ENCODE data around the gene PTF1A.
A peak's percentile ranks its signal among the peaks of the same experiment; 100 is the strongest.

The PTF1A gene, protein sequence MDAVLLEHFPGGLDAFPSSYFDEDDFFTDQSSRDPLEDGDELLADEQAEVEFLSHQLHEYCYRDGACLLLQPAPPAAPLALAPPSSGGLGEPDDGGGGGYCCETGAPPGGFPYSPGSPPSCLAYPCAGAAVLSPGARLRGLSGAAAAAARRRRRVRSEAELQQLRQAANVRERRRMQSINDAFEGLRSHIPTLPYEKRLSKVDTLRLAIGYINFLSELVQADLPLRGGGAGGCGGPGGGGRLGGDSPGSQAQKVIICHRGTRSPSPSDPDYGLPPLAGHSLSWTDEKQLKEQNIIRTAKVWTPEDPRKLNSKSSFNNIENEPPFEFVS

DNA sequence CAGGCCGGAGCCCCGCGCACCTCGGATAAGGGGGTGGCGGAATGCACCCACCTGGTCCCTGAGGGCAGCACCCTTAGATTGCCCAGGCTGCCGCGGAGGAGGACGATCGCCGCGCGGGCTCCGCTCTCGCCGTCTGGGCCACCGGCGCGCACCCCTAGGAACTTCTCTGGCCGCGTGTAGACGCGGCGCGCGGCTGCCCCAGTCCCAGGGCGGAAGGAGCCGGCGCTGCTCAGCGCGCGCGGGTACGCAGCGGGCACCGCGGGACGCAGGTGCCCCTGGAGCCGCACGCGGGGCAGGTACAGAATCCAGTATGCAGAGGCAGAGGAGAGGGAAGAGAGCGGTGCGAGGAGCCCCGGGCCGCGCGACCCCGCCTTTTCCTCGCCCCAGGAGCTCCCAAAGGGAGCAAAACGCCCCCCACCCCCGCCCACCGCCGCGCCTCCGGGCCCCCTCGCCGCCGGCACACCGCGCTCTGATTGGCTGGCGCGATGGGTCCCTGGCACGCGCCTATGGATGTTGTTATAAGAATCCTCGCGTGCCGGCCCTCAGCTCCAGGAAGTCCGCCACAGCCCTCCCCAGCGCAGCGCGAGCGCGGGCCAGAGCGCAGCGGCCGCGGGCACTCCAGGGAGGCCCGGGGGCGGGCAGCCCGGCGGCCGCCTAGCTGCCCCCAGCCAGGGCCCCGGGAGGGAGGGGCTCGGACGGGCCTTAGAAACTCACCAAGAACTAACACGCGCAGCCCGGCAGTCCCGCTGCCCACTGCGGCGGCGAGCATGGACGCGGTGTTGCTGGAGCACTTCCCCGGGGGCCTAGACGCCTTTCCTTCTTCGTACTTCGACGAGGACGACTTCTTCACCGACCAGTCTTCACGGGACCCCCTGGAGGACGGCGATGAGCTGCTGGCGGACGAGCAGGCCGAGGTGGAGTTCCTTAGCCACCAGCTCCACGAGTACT, at the start of gene PTF1A:
TSS of gene PTF1A (plus strand) at position 549 of the 948 bp plus-strand sequence. CDS start at position 768, 219 bp downstream.
- DNase-seq, result no peak

DNA sequence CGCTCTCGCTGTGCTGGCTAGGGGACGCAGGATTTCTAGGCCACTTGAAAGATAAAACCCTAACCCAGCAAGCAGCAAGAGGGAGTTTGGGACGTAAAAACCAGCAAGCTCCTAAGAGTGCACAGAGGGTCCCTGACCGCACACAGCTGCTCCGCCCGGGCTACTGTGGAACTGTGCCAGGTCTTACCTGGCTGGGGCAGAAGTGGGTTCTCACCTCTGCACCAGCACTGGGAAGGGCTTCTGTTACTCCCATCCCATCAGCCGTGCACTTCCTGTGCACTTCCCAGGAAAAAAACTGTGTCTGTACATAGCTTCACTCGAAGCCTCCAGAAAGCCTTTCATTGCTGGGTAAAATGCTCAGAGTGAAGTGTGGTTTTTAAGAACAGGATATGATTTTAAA, 45.9 kb upstream of the PTF1A start:
- no peak for DNase-seq

DNA sequence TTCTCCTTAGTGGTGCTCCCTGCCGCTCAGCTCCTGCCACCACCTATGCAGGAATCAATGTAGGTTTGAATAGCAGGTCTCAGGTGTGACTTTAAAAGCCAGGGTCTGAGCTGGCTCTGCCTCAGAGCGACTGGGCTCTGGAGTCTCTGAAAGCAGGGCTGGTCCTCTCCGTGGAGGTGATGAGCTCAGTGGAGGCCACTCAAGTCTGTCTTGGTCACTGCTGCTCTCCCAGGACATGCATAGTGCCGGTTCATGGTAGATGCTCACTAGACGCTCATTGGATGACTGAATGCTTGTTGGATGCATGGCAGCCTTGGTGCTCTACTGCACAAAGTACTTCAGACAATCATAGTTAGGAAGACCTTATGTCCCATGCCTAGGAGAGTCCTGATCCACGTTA, 45.1 kb upstream of the PTF1A start:
- no peak for DNase-seq

DNA sequence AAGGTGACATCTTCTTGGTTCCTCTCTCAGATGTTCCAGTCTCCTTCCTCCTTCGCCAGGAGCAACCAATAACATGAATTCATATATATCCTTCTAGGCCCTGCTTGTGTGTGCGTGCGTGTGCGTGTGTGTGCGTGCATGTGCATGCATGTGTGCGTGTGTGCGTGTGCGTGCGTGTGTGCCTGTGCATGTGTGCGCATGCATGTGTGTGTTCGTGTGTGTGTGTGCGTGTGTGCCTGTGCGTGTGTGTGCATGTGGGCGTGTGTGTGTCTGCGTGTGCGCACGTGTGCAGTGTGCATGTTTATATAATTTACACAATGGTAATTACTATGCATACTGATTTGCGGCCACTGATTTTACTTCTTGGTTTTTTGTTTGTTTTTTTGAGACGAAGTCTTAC, 43.9 kb upstream of the PTF1A start:
- DNase-seq, result no peak

DNA sequence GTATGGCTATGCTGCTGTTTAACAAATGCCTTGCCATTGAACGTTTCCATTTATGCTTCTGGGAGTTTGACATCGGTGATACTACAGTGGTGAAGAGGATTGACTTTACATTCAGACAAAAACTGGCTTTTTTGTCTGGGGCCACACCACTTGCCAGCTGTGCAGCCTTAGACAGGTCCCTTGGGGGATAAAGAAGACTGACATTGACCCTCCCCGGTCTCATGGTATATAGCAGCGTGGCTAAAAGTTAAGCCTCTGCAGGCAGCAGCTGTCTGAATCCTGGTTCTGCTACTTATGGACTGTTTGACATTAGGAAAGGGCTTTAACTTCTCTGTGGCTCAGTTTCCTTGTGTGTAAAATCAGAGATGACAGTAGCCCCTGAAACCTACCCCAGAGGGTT, 42.0 kb upstream of the PTF1A start:
- DNase-seq, result no peak

DNA sequence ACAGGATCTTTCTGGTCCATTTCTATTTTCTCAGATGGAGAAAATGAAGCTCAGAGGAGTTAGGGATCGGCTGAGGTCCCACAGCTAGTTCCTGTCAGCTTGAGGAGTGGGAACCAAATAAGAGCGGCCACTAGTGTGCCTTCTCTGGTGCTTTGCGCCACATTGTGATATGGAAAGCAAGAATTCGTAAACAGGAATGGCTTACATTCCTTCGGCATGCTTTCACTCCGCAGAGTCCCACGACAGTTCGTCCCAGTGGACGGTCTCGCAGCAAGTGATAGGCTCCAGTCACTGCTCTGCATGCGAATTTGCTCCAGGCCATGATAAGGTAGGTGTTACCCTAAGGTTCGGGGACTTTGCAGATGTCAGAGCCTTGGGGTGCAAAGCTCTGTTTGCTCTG, 41.5 kb upstream of the PTF1A start:
- no peak for DNase-seq

DNA sequence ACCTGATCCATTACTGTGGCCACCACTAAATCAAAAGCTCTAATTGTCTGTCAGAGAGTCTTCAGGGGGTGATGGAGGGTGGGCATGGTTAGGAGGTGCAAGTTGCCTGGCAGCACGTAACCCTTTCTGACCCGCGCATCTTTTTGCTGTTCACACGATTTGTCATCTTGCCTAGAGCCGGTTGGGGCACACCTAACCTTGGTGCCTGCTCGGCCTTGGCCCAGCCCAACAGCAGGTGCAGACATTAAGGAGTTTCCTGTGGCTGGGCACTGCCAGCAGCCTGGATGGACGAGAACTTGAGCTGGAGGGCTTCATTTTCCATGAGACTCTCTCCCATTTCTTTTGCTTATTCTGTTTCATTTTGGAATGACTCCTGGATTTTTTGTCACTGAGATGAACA, 41.0 kb upstream of the PTF1A start:
- no peak for DNase-seq

DNA sequence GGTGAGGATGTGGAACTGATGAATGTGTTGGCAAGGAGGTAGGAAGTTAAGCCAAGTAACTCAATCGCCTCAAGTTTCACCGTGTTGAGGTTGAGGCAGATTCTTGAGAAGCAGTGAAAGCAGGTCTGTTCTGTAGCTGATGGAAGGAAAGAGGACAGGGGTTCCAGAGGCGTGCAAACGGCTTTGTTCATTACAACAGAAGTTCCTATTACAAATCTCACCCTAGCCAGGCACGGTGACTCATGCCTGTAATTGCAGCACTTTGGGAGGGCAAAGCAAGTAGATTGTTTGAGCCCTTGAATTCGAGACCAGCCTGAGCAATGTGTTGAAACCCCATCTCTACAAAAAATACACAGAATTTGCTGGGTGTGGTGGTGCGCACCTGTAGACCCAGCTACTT, 36.9 kb upstream of the PTF1A start:
- DNase-seq, result no peak

DNA sequence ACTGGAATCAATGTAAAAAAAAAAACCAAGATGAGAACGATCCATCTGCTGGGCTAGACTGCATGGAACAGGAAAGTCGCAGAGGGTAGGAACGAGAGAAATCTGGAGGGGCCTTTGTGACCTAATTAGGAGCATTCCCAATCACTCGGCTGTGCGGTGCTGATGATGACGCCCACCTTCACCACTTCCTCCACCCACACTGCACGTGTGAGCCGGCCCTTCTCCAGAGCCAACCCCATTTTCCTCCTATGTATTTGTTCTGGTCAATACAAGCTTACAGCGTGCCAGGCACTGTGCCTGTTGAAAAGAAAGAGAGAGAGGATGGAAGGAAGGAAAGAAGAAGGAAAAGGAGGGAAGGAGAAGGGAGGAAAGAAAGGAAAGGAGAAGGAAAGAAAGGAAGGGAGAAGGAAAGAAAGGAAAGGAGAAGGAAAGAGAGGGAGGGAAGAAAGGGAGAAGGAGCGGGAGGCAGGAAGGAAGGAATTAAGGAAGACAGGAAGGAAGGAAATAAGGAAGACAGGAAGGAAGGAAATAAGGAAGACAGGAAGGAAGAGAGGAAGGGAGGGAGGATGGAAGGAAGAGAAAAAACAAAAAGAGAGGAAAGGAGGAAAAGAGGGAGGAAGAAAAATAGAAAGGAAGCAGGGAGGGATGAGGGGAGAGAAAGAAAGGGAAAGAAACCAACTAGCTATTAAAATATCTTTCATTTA, 35.5 kb upstream of the PTF1A start:
- no peak for DNase-seq

DNA sequence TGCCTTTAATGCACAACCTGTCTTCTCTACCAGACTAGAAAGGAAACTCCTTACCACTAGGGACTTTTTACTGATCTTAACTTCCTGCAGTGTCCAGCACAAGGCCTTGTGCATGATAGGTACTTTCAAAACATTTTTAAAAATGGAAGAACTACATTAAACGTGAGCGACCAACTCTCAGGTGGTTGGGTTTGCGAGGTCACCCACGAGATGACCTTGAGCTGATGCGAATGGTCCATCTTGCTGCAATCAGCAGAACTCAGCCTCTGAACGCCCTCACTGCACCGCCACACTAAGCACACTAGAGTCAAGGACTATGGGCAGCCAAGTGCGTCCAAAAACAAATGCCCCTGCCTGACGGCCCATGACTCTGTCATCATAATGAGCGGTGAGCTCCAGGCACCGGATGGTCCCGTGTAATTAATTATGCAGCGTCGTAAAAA, 34.9 kb upstream of the PTF1A start:
- DNase-seq, result no peak

DNA sequence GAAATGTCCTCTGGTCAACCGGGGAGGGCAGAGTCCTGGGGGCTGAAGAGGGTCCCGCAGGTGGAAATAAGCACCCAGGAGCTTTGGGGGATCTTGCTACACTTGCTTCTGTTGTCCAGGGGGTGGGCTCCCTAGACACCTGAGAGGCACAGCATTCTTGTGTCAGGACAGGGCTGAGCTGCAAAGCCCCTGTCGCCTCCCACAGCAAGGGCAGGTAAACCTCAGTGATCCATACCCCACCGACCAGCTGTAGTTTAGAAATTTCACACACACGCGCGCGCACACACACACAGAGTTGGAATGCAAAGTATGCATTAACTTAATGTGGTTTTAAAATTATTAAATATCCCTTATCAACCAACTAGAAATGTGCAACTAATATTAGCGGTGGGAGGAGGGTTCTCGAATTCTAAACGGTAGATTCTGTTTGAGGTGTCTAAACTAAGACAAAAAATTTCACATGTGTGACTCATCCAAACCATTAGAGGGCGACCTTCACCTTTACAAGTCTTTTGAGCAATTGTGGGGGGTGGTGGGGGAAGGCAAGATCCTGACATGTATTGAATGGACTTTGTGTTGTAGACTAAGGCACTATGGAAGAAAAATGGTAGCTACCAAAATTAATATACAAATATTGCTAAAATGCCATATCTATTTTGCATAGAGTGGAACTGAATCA, 34.3 kb upstream of the PTF1A start:
- no peak for DNase-seq

DNA sequence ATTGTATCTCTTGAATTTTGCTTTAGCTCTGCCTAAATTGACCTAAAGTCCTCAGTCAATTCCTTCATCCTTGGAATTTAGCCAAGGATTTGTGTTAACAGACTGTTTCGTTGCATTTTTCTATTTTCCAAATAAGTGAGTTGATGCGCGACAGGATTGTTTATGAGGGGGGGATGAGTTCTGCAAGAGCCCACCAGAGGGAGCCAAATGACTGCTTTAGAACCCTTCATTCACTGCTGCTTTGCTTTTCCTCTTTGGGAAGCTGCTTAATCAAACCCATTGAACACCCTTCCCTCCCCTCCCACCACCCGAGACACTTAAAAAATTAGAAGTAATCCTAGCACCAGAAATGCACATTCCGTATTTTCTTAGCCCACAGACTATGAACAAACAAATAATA, 33.7 kb upstream of the PTF1A start:
- DNase-seq, result peak; percentile 21

DNA sequence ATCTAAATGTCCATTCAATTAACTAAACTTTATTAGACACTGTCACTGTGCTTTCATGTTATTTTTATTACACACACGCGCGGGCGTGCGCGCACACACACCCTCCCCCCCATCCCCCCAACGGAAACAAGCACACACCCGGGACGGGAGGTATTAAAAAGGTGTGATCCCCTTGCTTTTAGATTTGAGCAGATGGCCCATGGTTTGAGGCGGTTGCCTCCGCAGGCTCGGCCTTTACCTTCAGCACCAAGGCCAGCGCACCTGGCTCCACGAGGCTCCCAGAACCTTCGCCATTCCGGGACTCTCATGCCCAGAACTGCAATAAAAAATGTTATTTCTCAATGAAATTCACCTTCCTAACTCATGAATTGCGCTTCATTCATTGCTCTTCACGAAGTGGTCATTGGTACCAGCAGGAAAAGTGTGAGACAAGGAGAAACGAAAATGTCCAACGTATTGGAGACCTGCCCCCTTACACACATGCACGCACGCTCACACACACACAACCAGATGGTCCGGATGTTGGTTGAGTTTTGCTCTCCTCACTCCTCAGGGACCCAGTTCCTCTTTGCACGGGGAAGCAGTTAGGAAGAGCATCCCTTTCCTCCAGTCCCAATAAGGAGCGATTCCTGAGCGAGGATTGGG, 20.8 kb upstream of the PTF1A start:
- no peak for DNase-seq

DNA sequence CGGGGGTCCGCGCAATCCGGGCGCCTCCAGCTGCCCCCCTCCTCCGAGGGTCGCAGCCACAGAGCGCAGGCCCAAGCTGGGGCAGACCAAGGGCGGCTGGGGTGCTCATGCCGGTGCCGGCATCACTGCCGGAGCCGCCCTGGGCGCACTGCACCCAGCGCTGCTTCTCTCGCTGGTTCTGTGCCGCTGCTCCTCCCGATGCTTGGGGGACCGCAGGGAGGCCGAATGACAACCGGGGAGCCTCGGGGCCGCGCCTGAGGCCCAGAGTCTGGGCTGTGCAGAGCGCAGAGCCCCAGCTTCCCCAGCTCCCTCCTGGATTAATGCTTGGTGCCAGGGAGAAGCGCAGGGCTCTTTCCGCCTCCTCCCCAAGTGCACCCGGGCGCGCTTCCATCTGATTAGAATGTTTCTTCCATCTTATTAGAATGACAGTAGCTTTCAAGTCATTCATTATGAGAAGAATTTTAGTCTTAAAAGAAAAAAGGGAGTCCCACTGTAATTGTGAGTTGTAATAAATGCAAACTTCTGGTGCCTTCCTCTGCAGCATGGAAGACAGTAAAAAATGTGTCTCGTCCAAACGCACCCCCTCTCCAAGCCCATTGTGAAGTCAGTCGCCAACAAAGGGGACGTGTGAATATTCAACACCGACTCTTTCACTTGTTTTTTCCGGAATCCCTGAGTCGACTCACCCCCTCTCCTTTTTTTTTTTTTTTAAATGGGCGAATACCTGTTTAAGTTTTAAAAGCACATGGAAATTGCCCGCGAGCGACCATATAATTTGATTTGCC, 19.5 kb upstream of the PTF1A start:
- DNase-seq, result no peak

DNA sequence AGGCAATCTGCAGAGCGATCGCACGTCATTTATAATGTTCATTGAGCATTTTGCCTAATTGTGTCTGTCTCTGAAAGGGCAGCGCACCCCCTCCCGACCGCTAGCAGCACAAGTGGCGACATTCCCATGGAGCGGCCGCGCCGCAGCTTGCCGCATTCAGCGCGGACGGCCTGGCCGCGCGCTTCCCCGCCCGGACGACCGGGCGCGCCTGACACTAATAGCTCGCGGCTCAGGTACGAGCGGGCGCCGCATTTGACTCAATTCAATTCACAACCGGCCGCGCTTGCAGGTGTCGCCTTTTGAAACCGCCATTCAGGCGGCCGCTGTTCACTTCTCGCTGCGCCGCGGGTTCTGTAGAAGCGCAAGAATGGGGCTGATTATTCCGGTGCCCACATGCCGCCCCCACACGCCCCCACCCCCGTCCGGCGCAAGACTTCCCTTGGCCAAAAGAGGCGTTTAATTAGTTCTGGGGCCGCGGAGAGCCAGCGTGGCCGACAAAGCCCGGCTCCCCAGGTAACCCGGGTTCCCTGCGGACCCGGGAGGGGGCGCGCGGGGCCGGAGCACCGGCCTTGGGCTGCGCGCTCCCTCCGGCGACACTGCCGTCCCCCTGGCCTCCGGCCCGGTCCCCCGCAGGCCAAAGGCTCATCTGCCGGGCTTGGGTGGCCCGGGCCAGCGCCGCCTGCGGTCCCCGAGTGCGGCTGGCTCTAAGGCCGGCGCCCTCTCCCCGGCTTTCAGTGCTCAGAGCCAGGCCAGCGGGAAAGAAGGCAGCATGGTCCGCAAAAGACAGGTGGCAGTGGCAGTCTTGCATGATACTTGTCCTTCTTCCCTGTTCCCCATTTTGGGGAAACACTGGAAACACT, 18.7 kb upstream of the PTF1A start:
- no peak for DNase-seq

DNA sequence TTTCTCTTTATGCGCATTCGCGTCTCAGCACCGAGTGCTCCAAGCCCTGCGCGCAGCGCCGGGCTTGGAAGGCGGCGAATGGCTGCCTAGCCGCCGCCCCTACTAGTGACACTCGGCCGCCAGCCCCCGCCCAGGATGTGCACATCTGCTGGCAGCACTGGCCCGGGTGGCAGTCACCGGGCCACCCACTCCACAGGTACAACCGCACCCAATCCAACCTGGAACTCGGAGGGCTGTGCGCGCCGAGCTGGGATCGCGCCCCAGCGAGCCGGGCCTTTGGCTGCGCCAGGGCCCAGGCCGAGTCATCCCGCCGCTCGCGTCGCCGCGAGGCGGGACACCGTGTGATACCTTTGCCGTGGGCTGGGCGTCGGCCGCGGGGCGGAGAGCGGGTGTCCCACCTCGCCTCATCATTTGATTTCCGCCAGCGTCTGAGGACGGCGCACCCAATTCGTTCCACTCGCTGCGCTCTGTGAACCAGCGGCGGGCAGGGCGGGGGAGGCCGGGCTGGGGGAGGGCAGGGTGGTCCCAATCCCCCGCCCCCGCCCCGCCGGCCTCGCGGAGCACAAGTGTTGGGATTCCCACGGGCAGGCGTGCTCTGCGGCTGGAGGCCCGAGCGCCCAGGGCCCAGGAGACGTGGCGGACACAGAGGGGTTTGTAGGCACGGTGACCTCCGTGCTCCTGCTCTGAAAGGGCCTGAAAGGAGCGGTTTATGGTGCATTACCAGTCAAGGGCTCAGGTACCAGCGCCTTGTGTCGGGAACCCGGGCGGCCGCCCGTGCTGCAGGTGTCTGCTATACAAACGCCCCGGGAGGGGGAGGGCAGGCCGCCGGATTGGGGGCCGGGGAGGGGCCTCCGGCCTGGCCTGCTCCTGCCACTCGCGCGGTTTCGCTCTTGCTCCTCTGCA, 17.8 kb upstream of the PTF1A start:
- DNase-seq, result no peak

DNA sequence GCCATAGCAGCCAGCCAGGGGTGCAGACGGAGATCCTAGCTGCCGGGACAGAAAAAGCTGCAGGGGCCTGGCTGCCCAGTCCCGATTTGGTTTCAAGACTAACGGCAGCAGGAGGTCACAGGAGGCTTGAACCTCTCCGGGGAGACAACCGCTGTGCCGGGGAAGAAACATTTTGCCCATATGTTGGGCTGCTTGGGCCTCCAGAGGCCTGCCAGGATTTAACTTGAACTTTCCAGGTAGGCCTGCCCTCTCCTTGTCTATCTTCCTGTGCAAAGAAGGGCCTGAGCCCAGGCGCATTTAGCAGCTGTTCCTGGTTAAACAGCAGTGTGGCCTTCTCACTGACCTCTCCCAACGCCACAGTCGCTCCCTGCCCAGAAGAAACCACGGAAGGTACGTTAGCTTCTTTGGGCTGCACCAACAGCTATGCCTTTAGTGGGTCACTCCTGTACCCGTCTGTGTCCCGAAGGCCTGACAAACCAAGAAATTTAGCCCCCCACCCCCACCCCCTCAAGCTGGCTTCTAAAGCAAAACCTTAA, 17.1 kb upstream of the PTF1A start:
- DNase-seq, result no peak

DNA sequence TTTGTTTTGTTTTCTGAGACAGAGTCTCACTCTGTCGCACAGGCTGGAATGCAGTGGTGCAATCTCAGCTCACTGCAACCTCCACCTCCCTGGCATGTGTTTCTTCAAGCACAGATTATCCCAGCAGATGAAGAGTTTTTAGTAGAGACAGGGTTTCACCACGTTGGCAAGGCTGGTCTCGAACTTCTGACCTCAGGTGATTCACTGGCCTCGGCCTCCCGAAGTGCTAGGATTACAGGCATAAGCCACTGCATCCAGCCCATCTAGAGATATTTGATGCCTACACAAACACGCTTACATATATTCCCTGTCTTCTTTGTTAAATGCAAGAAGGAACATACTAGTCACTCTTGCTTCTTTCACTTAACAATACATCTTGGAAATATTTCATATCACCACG, 5.9 kb upstream of the PTF1A start:
- DNase-seq, result no peak

DNA sequence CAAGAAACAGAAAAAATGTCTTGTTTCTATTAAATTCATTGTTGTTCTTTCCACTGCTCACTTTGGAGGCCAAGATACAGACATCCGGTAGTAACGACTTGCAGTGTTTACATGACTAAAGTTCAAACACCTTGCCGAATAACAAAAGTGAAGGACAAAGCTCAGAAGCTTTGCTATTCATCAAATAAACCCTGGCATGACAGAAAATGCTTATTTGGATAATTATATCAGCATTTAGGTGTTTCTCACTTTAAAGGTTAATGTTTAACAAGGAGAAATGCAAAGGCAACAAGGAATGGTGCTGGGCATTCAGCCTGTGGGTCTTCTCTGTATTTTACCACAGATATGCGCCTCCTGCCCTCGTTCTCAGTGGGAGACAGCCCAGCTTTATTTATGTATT, 5.4 kb upstream of the PTF1A start:
- DNase-seq, result no peak
